HCT116 (cell line): ENCODE measurements around the gene NR2C2AP. TPM values are rescaled to one million over a fixed set of nuclear protein-coding genes. Genes with fewer than 3 reads are reported as not detected.

ENCODE experiments used
- ATAC-seq: fragments of 200-7000 bp; cut with Tn5 transposase; 2 replicates; pipeline ENCODE4 v1.9.1; 2020; ENCODE audit warnings: mild to moderate bottlenecking, moderate library complexity
- BruUV-seq: library from RNA; stranded (reverse); fragments of 400-500 nt; replicated peaks from 2 replicates; lab custom pipeline; 2021; lab: Mats Ljungman, UMichigan
- CTCF ChIA-PET: fragments of 300-600 bp; sonication (Branson Sonifier 250); formaldehyde crosslinking; loops from one replicate; lab custom pipeline; 2021; ENCODE audit warnings: antibody characterized with exemption; lab: Charles Lee
- POLR2A ChIA-PET: fragments of 300-600, 350-600 bp; sonication (Branson Sonifier 250); formaldehyde crosslinking; loops from one replicate; lab custom pipeline; 2021; ENCODE audit warnings: antibody characterized with exemption; lab: Charles Lee
- RAD21 ChIA-PET, 2 experiments: fragments of 300-600 bp; sonication (Branson Sonifier 250); formaldehyde crosslinking; loops; one replicate each; lab custom pipeline; 2023; ENCODE audit warnings: low total read pairs in 2 of 2; ENCODE audit not compliant: uncharacterized antibody in 2 of 2, unreplicated experiment in 2 of 2, low non-redundant PET in 1 of 2; lab: Charles Lee
- DNase-seq: peaks from one replicate; pipeline ENCODE4 v3.0.0-alpha.2; 2010; ENCODE audit warnings: low read depth, low spot score
- H2AFZ ChIP-seq: fragments of 200-600 bp; shearing (Covaris generic), sonication (generic); 2 replicates; pipeline ENCODE4 v1.6.1; 2017; ENCODE audit warnings: low read depth, mixed run types, mixed read lengths, antibody characterized with exemption, low read length; ENCODE audit not compliant: poor library complexity, severe bottlenecking
- H3K27ac ChIP-seq: 2 replicates; pipeline ENCODE4 v1.5.1; 2012; ENCODE audit warnings: low read depth, low read length
- H3K27me3 ChIP-seq: fragments of 200-600 bp; sonication (generic); 2 replicates; pipeline ENCODE4 v1.6.1; 2016; ENCODE audit warnings: mixed run types, low read length, mixed read lengths; ENCODE audit not compliant: insufficient read depth
- H3K36me3 ChIP-seq, 2 experiments: fragments of 200-500 bp in 1 of 2; fragments of 200-600 bp in 1 of 2; sonication (Bioruptor generic) in 1 of 2; sonication (generic) in 1 of 2; 2 replicates each; pipeline versions ENCODE4 v1.5.1 to v1.6.1; 2014 to 2016; ENCODE audit warnings: low read length in 2 of 2, inconsistent platforms in 1 of 2, mixed read lengths in 1 of 2, mixed run types in 1 of 2; ENCODE audit not compliant: insufficient read depth in 2 of 2, control insufficient read depth in 1 of 2
- H3K4me1 ChIP-seq, 2 experiments: fragments of 200-600 bp in 1 of 2; sonication (generic) in 1 of 2; 2 replicates each; pipeline versions ENCODE4 v1.5.1 to v1.6.1; 2012 to 2017; ENCODE audit warnings: low read length in 2 of 2, inconsistent platforms in 1 of 2, mild to moderate bottlenecking in 1 of 2, mixed read lengths in 1 of 2, mixed run types in 1 of 2, moderate library complexity in 1 of 2; ENCODE audit not compliant: insufficient read depth in 2 of 2, control insufficient read depth in 1 of 2
- H3K4me2 ChIP-seq: fragments of 200-600 bp; sonication (generic); 2 replicates; pipeline ENCODE4 v1.6.1; 2017; ENCODE audit warnings: mixed run types, low read length, mixed read lengths
- H3K4me3 ChIP-seq, 2 experiments: fragments of 200-600 bp in 1 of 2; sonication (generic) in 1 of 2; replicated peaks in 1 of 2; 2 replicates each; pipeline ENCODE4 v1.5.1; 2011 to 2016; ENCODE audit warnings: low read length in 2 of 2, control low read depth in 1 of 2, low read depth in 1 of 2, mild to moderate bottlenecking in 1 of 2, mixed read lengths in 1 of 2, mixed run types in 1 of 2
- H3K79me2 ChIP-seq: fragments of 200-600 bp; sonication (generic); 2 replicates; pipeline ENCODE4 v1.6.1; 2017; ENCODE audit warnings: mild to moderate bottlenecking, mixed run types, low read length, moderate library complexity, mixed read lengths; ENCODE audit not compliant: insufficient read depth
- H3K9ac ChIP-seq: fragments of 200-600 bp; sonication (generic); 2 replicates; pipeline ENCODE4 v1.6.1; 2016; ENCODE audit warnings: low read length, mixed read lengths
- H3K9me2 ChIP-seq: fragments of 200-600 bp; sonication (generic), shearing (Covaris generic); 2 replicates; pipeline ENCODE4 v1.6.1; 2017; ENCODE audit warnings: mixed run types, mild to moderate bottlenecking, moderate library complexity; ENCODE audit not compliant: insufficient read depth
- H3K9me3 ChIP-seq, 2 experiments: fragments of 200-500 bp in 1 of 2; fragments of 200-600 bp in 1 of 2; sonication (Bioruptor generic) in 1 of 2; sonication (generic) in 1 of 2; 2 replicates each; pipeline ENCODE4 v1.6.1; 2014 to 2017; ENCODE audit warnings: low read length in 2 of 2, mixed read lengths in 2 of 2, inconsistent platforms in 1 of 2, low read depth in 1 of 2, mild to moderate bottlenecking in 1 of 2, mixed run types in 1 of 2, moderate library complexity in 1 of 2; ENCODE audit not compliant: control insufficient read depth in 1 of 2, insufficient read depth in 1 of 2
- H4K20me1 ChIP-seq: fragments of 200-600 bp; sonication (generic), shearing (Covaris generic); 2 replicates; pipeline ENCODE4 v1.6.1; 2017; ENCODE audit warnings: mixed run types, mild to moderate bottlenecking, moderate library complexity; ENCODE audit not compliant: insufficient read depth
- CEBPB ChIP-seq: IDR thresholded peaks from 2 replicates; pipeline ENCODE4 v1.6.1; 2012; ENCODE audit warnings: low read depth
- EGR1 ChIP-seq: IDR thresholded peaks from 2 replicates; pipeline ENCODE4 v1.6.1; 2012; ENCODE audit warnings: low read depth
- ELF1 ChIP-seq: IDR thresholded peaks from 2 replicates; pipeline ENCODE4 v1.6.1; 2012; ENCODE audit warnings: low read depth, borderline replicate concordance
- EZH2 ChIP-seq: fragments of 200-600 bp; sonication (generic); IDR thresholded peaks from 2 replicates; pipeline ENCODE4 v1.6.1; 2017; ENCODE audit warnings: antibody characterized with exemption, mixed run types
- POLR2AphosphoS5 ChIP-seq: IDR thresholded peaks from 2 replicates; pipeline ENCODE4 v1.6.1; 2011; ENCODE audit warnings: mild to moderate bottlenecking, low read depth, low read length, moderate library complexity
- SP1 ChIP-seq: IDR thresholded peaks from 2 replicates; pipeline ENCODE4 v1.6.1; 2012; ENCODE audit warnings: low read depth
- YY1 ChIP-seq: IDR thresholded peaks from 2 replicates; pipeline ENCODE4 v1.6.1; 2011; ENCODE audit warnings: low read length, low read depth, moderate library complexity, mild to moderate bottlenecking; ENCODE audit not compliant: insufficient replicate concordance; ENCODE audit errors: extremely low read depth
- intact Hi-C: fragments of 100-400 bp; cut with micrococcal nuclease; formaldehyde crosslinking; loops from 2 replicates; pipeline ENCODE4 v1.10.0; 2022
- total RNA-seq: library from RNA; stranded (reverse); gene quantifications from one replicate; pipeline ENCODE4 v1.2.1, GENCODE V29; 2021; ENCODE audit not compliant: unreplicated experiment
- TF ChIP-seq, protein P1 (sequence below): IDR thresholded peaks from 2 replicates; pipeline ENCODE4 v1.6.1; 2012
- TF ChIP-seq, protein P2 (sequence below): IDR thresholded peaks from 2 replicates; pipeline ENCODE4 v1.6.1; 2012

Gene NR2C2AP
- total RNA-seq, 1 experiment from 2014 or later: 45.3 TPM

- intact Hi-C loops: no loop called here
- H3K9me3 ChIP-seq: no peaks in the 10 kb centered on the region
- no peak for DNase-seq
- H2AFZ ChIP-seq: no peak overlapping the region
- no peaks in the 10 kb centered on the region for H4K20me1 ChIP-seq
- H3K9ac ChIP-seq: no peak overlapping the region
- H3K9me2 ChIP-seq: no peaks in the 10 kb centered on the region
- no peak overlapping the region for H3K4me2 ChIP-seq
- ATAC-seq: no peak
- peaks cover 0 to 9% of the 10 kb centered on the region in 2 experiments; a peak in 1 of 4 replicates for H3K36me3 ChIP-seq
- no peaks in the 10 kb centered on the region for H3K27me3 ChIP-seq
- ChIA-PET RAD21 (no interaction called here), POLR2A (no interaction called here), CTCF (no interaction called here)
- no peak overlapping the region for H3K27ac ChIP-seq
- no peak overlapping the region for H3K4me3 ChIP-seq
- H3K4me1 ChIP-seq: no peaks in the 10 kb centered on the region
- BruUV-seq: TSS peak; percentile 35
- no peaks in the 10 kb centered on the region for H3K79me2 ChIP-seq
- TF ChIP-seq, protein P1, sequence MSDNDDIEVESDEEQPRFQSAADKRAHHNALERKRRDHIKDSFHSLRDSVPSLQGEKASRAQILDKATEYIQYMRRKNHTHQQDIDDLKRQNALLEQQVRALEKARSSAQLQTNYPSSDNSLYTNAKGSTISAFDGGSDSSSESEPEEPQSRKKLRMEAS: no peak
- no peak for TF ChIP-seq EGR1
- TF ChIP-seq ELF1: no peak
- no peak for TF ChIP-seq YY1
- TF ChIP-seq, protein P2, sequence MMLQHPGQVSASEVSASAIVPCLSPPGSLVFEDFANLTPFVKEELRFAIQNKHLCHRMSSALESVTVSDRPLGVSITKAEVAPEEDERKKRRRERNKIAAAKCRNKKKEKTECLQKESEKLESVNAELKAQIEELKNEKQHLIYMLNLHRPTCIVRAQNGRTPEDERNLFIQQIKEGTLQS: no peak
- TF ChIP-seq CEBPB: no peak
- no peak for TF ChIP-seq EZH2
- TF ChIP-seq POLR2AphosphoS5: no peak
- TF ChIP-seq SP1: no peak
Measured at GRCh38 chr19:19179548-19180441, 23.4 kb downstream of the NR2C2AP start.
